GM23338 (cell line): ENCODE data around the gene S100B.

Experiments used
- CREB1 ChIP-seq: fragments of 250-450 bp; sonication (Bioruptor Pico); IDR thresholded peaks from 2 replicates; pipeline ENCODE4 v1.5.0; 2020; ENCODE audit warnings: low read depth, mild to moderate bottlenecking, moderate library complexity
- CTCF ChIP-seq, 2 experiments: fragments of 200-600 bp in 1 of 2; sonication (generic) in 1 of 2; conservative IDR thresholded peaks; 2 replicates each; pipeline versions ENCODE4 v1.5.1 to v1.6.1; 2016 to 2017; ENCODE audit warnings: antibody characterized with exemption in 2 of 2, low read depth in 2 of 2, mild to moderate bottlenecking in 2 of 2, moderate library complexity in 1 of 2
- EZH2 ChIP-seq: fragments of 200-600 bp; sonication (generic); IDR thresholded peaks from one replicate; pipeline ENCODE4 v1.8.0; 2017; ENCODE audit warnings: antibody characterized with exemption, mild to moderate bottlenecking, low read depth; ENCODE audit not compliant: unreplicated experiment
- JUNB ChIP-seq: IDR thresholded peaks from one replicate; pipeline ENCODE4 v1.6.1; 2016; ENCODE audit warnings: antibody characterized with exemption; ENCODE audit not compliant: unreplicated experiment
- POLR2AphosphoS5 ChIP-seq: IDR thresholded peaks from 2 replicates; pipeline ENCODE4 v1.6.1; 2016; ENCODE audit warnings: antibody characterized with exemption, low read depth
- REST ChIP-seq: IDR thresholded peaks from one replicate; pipeline ENCODE4 v1.6.1; 2018; ENCODE audit warnings: antibody characterized with exemption; ENCODE audit not compliant: unreplicated experiment
- ZNF331 ChIP-seq: fragments of 250-450 bp; sonication (Bioruptor Pico); IDR thresholded peaks from 2 replicates; pipeline ENCODE4 v1.5.0; 2020; ENCODE audit warnings: low read depth, mild to moderate bottlenecking, moderate library complexity

- TF ChIP-seq CTCF (conservative IDR thresholded peaks at IDR 0.05; ENCODE audit: low read depth in 2 of 2) (0 out of 4 replicates have a peak, but pooled peaks of 1 of the 2 experiments have one; percentile 4), CREB1 (CRISPR knock-in tag) (no peak), REST (no peak), POLR2AphosphoS5 (no peak), EZH2 (no peak), ZNF331 (CRISPR knock-in tag) (no peak), JUNB (no peak)
Measured at GRCh38 chr21:46597896-46598343, 7.0 kb downstream of the S100B start.
